ENCODE results near the gene KRTAP5-6.

DNA sequence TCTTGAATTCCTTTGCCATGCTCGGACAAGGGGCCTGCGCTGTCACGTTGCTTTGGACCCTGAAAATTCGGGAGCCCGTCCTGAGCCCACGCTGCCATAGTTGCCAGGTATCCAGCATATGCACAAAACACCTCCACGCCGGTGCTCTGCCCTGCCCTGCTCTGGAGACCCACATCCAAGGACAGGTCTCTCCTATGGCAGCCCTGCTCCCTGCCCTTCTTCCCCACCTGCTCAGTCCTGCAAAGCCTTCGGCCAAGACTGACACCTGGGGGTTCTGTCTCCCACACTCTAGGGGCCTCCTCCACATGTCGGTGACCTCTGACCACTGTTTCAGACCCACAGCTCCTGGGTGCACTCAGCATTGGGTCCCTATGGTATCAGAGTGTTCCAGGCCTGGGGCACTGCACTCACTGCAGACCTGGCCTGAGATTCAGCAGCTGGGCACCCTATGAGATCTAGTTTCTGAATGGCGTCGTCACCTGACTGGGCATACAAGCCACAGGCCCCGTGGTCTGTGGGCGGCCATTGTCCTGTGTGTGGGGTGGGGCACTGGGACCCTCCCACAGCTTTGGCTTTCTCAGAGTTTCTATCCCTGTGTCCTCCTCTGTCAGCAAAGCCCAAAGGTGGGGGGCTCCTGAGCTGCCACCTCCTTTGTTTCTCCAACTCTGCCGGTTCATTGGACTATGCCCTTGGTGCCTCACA is 2.0 kb upstream of the KRTAP5-6 start:
- TF ChIP-seq, protein P1, sequence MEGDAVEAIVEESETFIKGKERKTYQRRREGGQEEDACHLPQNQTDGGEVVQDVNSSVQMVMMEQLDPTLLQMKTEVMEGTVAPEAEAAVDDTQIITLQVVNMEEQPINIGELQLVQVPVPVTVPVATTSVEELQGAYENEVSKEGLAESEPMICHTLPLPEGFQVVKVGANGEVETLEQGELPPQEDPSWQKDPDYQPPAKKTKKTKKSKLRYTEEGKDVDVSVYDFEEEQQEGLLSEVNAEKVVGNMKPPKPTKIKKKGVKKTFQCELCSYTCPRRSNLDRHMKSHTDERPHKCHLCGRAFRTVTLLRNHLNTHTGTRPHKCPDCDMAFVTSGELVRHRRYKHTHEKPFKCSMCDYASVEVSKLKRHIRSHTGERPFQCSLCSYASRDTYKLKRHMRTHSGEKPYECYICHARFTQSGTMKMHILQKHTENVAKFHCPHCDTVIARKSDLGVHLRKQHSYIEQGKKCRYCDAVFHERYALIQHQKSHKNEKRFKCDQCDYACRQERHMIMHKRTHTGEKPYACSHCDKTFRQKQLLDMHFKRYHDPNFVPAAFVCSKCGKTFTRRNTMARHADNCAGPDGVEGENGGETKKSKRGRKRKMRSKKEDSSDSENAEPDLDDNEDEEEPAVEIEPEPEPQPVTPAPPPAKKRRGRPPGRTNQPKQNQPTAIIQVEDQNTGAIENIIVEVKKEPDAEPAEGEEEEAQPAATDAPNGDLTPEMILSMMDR (IDR thresholded peaks at IDR 0.05), result no peak
- TF ChIP-seq EZH2 (IDR thresholded peaks at IDR 0.05; ENCODE audit: borderline replicate concordance, insufficient read depth, low read depth, low read length, poor library complexity, severe bottlenecking), result no peak

Measured in B cell (primary cell).